Fibroblast of villous mesenchyme (primary cell): ENCODE results near the gene FXR1. TPM values are rescaled to one million over a fixed set of nuclear protein-coding genes. Genes with fewer than 3 reads are reported as not detected.

Experiments
- DNase-seq: peaks from one replicate; pipeline ENCODE4 v3.0.0-alpha.2; 2010; ENCODE audit warnings: low read depth
- H3K4me3 ChIP-seq: 2 replicates; pipeline ENCODE4 v1.5.1; 2011; ENCODE audit warnings: low read depth, mild to moderate bottlenecking, low read length
- total RNA-seq: library from RNA; depleted of rRNA; stranded (reverse); fragments of >200 nt; gene quantifications from 2 replicates; pipeline ENCODE4 v1.2.3, GENCODE V29; 2012
- TF ChIP-seq, protein P1 (sequence below): IDR thresholded peaks from 2 replicates; pipeline ENCODE4 v1.5.1; 2012; ENCODE audit warnings: low read depth, mild to moderate bottlenecking, low read length; ENCODE audit not compliant: insufficient read depth

FXR1 gene
- total RNA-seq, 1 donor = 131 TPM

GRCh38 chr3:180930526-180930925, 18.1 kb downstream of the FXR1 start:
- TF ChIP-seq, protein P1, sequence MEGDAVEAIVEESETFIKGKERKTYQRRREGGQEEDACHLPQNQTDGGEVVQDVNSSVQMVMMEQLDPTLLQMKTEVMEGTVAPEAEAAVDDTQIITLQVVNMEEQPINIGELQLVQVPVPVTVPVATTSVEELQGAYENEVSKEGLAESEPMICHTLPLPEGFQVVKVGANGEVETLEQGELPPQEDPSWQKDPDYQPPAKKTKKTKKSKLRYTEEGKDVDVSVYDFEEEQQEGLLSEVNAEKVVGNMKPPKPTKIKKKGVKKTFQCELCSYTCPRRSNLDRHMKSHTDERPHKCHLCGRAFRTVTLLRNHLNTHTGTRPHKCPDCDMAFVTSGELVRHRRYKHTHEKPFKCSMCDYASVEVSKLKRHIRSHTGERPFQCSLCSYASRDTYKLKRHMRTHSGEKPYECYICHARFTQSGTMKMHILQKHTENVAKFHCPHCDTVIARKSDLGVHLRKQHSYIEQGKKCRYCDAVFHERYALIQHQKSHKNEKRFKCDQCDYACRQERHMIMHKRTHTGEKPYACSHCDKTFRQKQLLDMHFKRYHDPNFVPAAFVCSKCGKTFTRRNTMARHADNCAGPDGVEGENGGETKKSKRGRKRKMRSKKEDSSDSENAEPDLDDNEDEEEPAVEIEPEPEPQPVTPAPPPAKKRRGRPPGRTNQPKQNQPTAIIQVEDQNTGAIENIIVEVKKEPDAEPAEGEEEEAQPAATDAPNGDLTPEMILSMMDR = no peak
- H3K4me3 ChIP-seq = no peak overlapping the region
- no peak for DNase-seq

- TF ChIP-seq, protein P1 = no peak
- H3K4me3 ChIP-seq = no peak overlapping the region
- DNase-seq = no peak
Measured at GRCh38 chr3:180932819-180933218, 20.3 kb downstream of the FXR1 start.

DNA sequence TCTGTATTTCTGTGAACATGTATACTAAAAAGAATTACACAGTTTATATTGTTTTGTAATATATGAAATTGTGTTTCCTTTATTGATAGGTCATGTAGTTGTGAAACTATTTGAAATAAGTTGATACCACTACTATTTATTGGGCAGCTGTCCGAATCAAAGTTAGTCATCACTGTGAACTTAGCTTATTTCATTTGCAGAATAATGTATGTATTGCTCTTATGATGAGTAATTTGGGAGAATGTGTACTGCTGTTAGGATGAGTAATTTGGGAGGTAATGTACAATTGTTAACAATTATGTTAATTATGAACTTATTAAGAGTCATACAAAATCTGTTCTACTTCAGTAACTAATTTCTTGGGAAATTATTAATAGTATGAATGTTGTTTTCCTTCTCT, 22.2 kb downstream of the FXR1 start:
- DNase-seq = no peak
- H3K4me3 ChIP-seq = no peak overlapping the region
- TF ChIP-seq, protein P1 = no peak

- TF ChIP-seq, protein P1 = no peak
- no peak overlapping the region for H3K4me3 ChIP-seq
- DNase-seq = no peak
Measured at GRCh38 chr3:180940826-180941225, 28.4 kb downstream of the FXR1 start.

GRCh38 chr3:180947761-180948390, 35.4 kb downstream of the FXR1 start:
- TF ChIP-seq, protein P1 = no peak
- no peak for DNase-seq
- H3K4me3 ChIP-seq = no peak overlapping the region

- no peak for DNase-seq
- no peak overlapping the region for H3K4me3 ChIP-seq
- TF ChIP-seq, protein P1 = no peak
Measured at GRCh38 chr3:180959691-180960090, 47.2 kb downstream of the FXR1 start.

DNA sequence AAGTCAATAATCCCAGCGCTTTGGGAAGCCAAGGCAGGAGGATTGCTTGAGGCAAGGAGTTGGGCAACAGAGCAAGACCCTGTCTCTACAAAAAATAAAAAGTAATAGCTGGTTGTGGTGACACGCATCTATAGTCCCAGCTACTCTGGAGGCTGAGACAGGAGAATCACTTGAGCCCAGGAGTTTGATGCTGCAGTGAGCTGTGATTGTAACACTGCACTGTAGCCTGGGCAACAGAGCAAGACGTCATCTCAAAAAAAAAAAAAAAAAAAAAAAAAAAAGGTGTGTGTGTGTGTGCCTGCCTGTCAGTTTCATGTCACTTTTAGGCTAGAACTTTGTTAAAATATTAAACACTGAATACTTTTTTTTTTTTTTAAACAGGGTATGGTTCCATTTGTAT, 48.6 kb downstream of the FXR1 start:
- TF ChIP-seq, protein P1 = no peak
- H3K4me3 ChIP-seq = no peak overlapping the region
- DNase-seq = no peak
